IMR-90 (cell line): ENCODE measurements around the gene SMYD4.
"Not testable (repeated sequence)": the region's sequence is repeated elsewhere in the genome, so short reads cannot be mapped to it uniquely, and the experiment has no call there.

ENCODE experiments used
- MXI1 ChIP-seq: IDR thresholded peaks from 2 replicates; pipeline ENCODE4 v1.6.1; 2012; ENCODE audit warnings: low read depth, mild to moderate bottlenecking, low read length, moderate library complexity, borderline replicate concordance
- RFX5 ChIP-seq: IDR thresholded peaks from 2 replicates; pipeline ENCODE4 v1.8.0; 2012; ENCODE audit warnings: low read depth, mild to moderate bottlenecking, low read length, moderate library complexity
- TF ChIP-seq, protein P1 (sequence below): conservative IDR thresholded peaks from 2 replicates; pipeline ENCODE4 v1.5.1; 2012; ENCODE audit warnings: mild to moderate bottlenecking, low read depth, low read length, improper control_type of control experiment
- TF ChIP-seq, protein P2 (sequence below): fragments of 150-350 bp; IDR thresholded peaks from 2 replicates; pipeline ENCODE4 v1.6.1; 2017; ENCODE audit warnings: mild to moderate bottlenecking, antibody characterized with exemption, low read length, low read depth

DNA sequence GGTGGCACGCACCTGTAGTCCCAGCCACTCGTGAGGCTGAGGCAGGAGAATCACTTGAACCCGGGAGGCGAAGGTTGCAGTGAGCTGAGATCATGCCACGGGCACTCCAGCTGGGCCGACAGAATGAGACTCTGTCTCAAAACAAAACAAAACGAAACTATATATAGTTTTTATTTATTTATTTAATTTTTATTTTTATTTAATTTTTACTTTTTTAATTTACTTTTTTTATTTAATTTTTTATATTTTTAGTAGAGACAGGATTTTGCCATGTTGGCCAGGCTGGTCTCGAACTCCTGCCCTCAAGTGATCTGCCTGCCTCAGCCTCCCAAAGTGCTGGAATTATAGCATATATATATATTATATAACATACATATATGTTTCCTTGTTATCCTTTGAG, 26.8 kb upstream of the SMYD4 start:
- TF ChIP-seq, protein P1, sequence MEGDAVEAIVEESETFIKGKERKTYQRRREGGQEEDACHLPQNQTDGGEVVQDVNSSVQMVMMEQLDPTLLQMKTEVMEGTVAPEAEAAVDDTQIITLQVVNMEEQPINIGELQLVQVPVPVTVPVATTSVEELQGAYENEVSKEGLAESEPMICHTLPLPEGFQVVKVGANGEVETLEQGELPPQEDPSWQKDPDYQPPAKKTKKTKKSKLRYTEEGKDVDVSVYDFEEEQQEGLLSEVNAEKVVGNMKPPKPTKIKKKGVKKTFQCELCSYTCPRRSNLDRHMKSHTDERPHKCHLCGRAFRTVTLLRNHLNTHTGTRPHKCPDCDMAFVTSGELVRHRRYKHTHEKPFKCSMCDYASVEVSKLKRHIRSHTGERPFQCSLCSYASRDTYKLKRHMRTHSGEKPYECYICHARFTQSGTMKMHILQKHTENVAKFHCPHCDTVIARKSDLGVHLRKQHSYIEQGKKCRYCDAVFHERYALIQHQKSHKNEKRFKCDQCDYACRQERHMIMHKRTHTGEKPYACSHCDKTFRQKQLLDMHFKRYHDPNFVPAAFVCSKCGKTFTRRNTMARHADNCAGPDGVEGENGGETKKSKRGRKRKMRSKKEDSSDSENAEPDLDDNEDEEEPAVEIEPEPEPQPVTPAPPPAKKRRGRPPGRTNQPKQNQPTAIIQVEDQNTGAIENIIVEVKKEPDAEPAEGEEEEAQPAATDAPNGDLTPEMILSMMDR, result not testable (repeated sequence)
- not testable (repeated sequence) for TF ChIP-seq MXI1, RFX5
- TF ChIP-seq, protein P2, sequence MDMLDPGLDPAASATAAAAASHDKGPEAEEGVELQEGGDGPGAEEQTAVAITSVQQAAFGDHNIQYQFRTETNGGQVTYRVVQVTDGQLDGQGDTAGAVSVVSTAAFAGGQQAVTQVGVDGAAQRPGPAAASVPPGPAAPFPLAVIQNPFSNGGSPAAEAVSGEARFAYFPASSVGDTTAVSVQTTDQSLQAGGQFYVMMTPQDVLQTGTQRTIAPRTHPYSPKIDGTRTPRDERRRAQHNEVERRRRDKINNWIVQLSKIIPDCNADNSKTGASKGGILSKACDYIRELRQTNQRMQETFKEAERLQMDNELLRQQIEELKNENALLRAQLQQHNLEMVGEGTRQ, result not testable (repeated sequence)
